ENCODE measurements around the gene GRAMD1C. TPM values are rescaled to one million over a fixed set of nuclear protein-coding genes. Genes with fewer than 3 reads are reported as not detected.

The GRAMD1C gene
- total and polyA plus RNA-seq, 2 of the 13 experiments (the other 11 are each of a cell fraction or from before 2014, with no cell fraction given), result 0.45 TPM; not detected in 1

DNA sequence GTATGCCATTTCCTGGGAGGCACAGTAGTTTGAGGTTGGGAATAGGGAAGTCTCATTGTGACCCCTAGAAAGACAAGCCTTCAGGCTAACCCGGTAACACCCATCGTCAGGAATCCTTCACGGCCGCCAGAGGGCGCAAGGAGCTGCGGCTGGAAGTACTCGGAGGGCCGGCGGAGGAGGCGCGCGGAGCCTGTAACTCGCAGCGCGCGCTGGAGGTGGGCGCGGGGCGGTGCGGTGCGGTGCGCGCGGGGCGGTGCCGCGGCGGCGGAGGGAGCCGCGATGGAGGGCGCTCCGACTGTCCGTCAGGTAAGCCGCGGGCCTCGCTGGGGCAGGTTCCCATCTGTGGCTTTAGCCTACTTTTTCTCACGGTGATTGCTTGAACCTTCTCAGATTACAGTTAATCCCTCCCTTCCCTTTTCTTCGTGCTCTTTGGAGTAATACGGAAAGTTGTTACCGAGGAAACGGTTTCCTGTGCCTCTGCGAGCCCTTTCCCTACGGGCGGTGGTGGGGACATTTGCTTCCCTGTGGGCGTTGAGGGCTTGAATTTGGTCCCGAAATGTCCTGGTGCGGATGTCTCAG is at the start of gene GRAMD1C (continued):
- TF ChIP-seq, protein P1, sequence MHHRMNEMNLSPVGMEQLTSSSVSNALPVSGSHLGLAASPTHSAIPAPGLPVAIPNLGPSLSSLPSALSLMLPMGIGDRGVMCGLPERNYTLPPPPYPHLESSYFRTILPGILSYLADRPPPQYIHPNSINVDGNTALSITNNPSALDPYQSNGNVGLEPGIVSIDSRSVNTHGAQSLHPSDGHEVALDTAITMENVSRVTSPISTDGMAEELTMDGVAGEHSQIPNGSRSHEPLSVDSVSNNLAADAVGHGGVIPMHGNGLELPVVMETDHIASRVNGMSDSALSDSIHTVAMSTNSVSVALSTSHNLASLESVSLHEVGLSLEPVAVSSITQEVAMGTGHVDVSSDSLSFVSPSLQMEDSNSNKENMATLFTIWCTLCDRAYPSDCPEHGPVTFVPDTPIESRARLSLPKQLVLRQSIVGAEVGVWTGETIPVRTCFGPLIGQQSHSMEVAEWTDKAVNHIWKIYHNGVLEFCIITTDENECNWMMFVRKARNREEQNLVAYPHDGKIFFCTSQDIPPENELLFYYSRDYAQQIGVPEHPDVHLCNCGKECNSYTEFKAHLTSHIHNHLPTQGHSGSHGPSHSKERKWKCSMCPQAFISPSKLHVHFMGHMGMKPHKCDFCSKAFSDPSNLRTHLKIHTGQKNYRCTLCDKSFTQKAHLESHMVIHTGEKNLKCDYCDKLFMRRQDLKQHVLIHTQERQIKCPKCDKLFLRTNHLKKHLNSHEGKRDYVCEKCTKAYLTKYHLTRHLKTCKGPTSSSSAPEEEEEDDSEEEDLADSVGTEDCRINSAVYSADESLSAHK (CRISPR knock-in tag; IDR thresholded peaks at IDR 0.05; ENCODE audit: borderline replicate concordance), result no peak
- TF ChIP-seq ZEB1 (IDR thresholded peaks at IDR 0.05; ENCODE audit: insufficient replicate concordance, low read depth) (no peak), CENPT (CRISPR knock-in tag; IDR thresholded peaks at IDR 0.05; ENCODE audit: low read depth) (0 out of 2 replicates have a peak, but pooled peaks have one; percentile 61), ZNF547 (CRISPR knock-in tag; IDR thresholded peaks at IDR 0.05) (0 out of 2 replicates have a peak, but pooled peaks have one; percentile 37), BCL6 (CRISPR knock-in tag; IDR thresholded peaks at IDR 0.05) (no peak), SKI (IDR thresholded peaks at IDR 0.05; ENCODE audit: partially characterized antibody) (peak; percentile 34), SMARCC2 (IDR thresholded peaks at IDR 0.05) (no peak), HIVEP1 (CRISPR knock-in tag; IDR thresholded peaks at IDR 0.05) (no peak), SMC3 (IDR thresholded peaks at IDR 0.05; ENCODE audit: low read length) (peak; percentile 52), KDM5A (IDR thresholded peaks at IDR 0.05; ENCODE audit: borderline replicate concordance, low read length) (no peak), HOXA7 (CRISPR knock-in tag; IDR thresholded peaks at IDR 0.05) (no peak), ZBTB38 (CRISPR knock-in tag; IDR thresholded peaks at IDR 0.05) (0 out of 2 replicates have a peak, but pooled peaks have one; percentile 38), HDAC1 (CRISPR knock-in tag; IDR thresholded peaks at IDR 0.05) (no peak), SAP130 (CRISPR knock-in tag; IDR thresholded peaks at IDR 0.05; ENCODE audit: low read depth) (peak; percentile 65), ZNF431 (CRISPR knock-in tag; IDR thresholded peaks at IDR 0.05; ENCODE audit: borderline replicate concordance, low read depth) (no peak), ZNF556 (CRISPR knock-in tag; IDR thresholded peaks at IDR 0.05; ENCODE audit: borderline replicate concordance) (0 out of 2 replicates have a peak, but pooled peaks have one; percentile 11), RFX1 (IDR thresholded peaks at IDR 0.05) (no peak), ESRRA (CRISPR knock-in tag; IDR thresholded peaks at IDR 0.05; ENCODE audit: low read depth) (no peak), KAT8 (CRISPR knock-in tag; IDR thresholded peaks at IDR 0.05) (peak; percentile 31; the same call in 1 of the 2 replicates), ZNF749 (CRISPR knock-in tag; IDR thresholded peaks at IDR 0.05; ENCODE audit: borderline replicate concordance) (peak; percentile 59; the same call in 1 of the 2 replicates), AHR (CRISPR knock-in tag; IDR thresholded peaks at IDR 0.05) (0 out of 2 replicates have a peak, but pooled peaks have one; percentile 41), ZSCAN31 (CRISPR knock-in tag; IDR thresholded peaks at IDR 0.05; ENCODE audit: low read depth) (peak; percentile 68; the same call in 1 of the 2 replicates), RAD21 (CRISPR knock-in tag; IDR thresholded peaks at IDR 0.05) (peak; percentile 83)
- TF ChIP-seq, protein P2, sequence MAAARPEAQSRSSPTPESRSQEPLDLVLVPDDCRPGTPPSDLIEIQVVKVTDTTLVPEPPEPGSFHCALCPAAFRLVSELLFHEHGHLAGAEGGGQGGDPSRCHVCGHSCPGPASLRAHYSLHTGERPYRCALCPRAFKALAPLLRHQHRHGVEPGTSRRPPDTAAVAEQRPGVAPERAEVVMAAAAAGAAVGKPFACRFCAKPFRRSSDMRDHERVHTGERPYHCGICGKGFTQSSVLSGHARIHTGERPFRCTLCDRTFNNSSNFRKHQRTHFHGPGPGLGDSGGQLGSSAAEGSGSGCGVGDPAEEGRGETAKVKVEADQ (CRISPR knock-in tag; IDR thresholded peaks at IDR 0.05; ENCODE audit: borderline replicate concordance), result no peak
- TF ChIP-seq, protein P3, sequence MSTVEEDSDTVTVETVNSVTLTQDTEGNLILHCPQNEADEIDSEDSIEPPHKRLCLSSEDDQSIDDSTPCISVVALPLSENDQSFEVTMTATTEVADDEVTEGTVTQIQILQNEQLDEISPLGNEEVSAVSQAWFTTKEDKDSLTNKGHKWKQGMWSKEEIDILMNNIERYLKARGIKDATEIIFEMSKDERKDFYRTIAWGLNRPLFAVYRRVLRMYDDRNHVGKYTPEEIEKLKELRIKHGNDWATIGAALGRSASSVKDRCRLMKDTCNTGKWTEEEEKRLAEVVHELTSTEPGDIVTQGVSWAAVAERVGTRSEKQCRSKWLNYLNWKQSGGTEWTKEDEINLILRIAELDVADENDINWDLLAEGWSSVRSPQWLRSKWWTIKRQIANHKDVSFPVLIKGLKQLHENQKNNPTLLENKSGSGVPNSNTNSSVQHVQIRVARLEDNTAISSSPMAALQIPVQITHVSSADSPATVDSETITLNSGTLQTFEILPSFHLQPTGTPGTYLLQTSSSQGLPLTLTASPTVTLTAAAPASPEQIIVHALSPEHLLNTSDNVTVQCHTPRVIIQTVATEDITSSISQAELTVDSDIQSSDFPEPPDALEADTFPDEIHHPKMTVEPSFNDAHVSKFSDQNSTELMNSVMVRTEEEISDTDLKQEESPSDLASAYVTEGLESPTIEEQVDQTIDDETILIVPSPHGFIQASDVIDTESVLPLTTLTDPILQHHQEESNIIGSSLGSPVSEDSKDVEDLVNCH (CRISPR knock-in tag; IDR thresholded peaks at IDR 0.05), result no peak
- TF ChIP-seq, protein P4, sequence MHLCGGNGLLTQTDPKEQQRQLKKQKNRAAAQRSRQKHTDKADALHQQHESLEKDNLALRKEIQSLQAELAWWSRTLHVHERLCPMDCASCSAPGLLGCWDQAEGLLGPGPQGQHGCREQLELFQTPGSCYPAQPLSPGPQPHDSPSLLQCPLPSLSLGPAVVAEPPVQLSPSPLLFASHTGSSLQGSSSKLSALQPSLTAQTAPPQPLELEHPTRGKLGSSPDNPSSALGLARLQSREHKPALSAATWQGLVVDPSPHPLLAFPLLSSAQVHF (CRISPR knock-in tag; IDR thresholded peaks at IDR 0.05), result no peak

Measured in HepG2 (cell line).